WTC11 (cell line): ENCODE data around the gene GH1. TPM values are rescaled to one million over a fixed set of nuclear protein-coding genes. Genes with fewer than 3 reads are reported as not detected.
"Not testable (repeated sequence)": the region's sequence is repeated elsewhere in the genome, so short reads cannot be mapped to it uniquely, and the experiment has no call there.

Experiments used
- ATAC-seq: fragments of 200-7000 bp; cut with Tn5 transposase; 2 replicates; pipeline ENCODE4 v1.10.0; 2021; ENCODE audit warnings: mild to moderate bottlenecking, moderate library complexity
- Bru-seq: library from RNA; stranded (reverse); fragments of 400-500 nt; gene quantifications from one replicate; lab custom pipeline; 2021; lab: Mats Ljungman, UMichigan
- CTCF ChIA-PET: fragments of 300-600 bp; sonication (Branson Sonifier 250); formaldehyde crosslinking; loops from one replicate; lab custom pipeline; 2021; ENCODE audit warnings: antibody characterized with exemption; lab: Charles Lee
- POLR2A ChIA-PET: fragments of 350-600 bp; sonication (Branson Sonifier 250); formaldehyde crosslinking; loops from one replicate; lab custom pipeline; 2021; ENCODE audit warnings: antibody characterized with exemption; lab: Charles Lee
- DNase-seq: peaks from one replicate; pipeline ENCODE4 v3.0.0; 2021; ENCODE audit warnings: low spot score
- H3K27ac Mint-ChIP-seq: 2 replicates; pipeline ENCODE4 v1.8.0; 2021; ENCODE audit warnings: mixed read lengths
- H3K27me3 Mint-ChIP-seq: 2 replicates; pipeline ENCODE4 v1.8.0; 2021; ENCODE audit warnings: low read depth, mild to moderate bottlenecking, moderate library complexity, mixed read lengths
- H3K36me3 Mint-ChIP-seq: 2 replicates; pipeline ENCODE4 v1.8.0; 2021; ENCODE audit warnings: mixed read lengths
- H3K4me1 Mint-ChIP-seq: 2 replicates; pipeline ENCODE4 v1.8.0; 2022; ENCODE audit warnings: mixed read lengths
- H3K4me3 Mint-ChIP-seq: 2 replicates; pipeline ENCODE4 v1.8.0; 2021; ENCODE audit warnings: mild to moderate bottlenecking, moderate library complexity, mixed read lengths
- H3K9me3 Mint-ChIP-seq: 2 replicates; pipeline ENCODE4 v1.8.0; 2021; ENCODE audit warnings: mixed read lengths
- ATF1 ChIP-seq: sonication (generic); formaldehyde crosslinking; IDR thresholded peaks from 2 replicates; pipeline ENCODE4 v1.8.1; 2023; ENCODE audit warnings: mild to moderate bottlenecking, moderate library complexity, missing genetic modification reagents
- GTF2I ChIP-seq: fragments of 250-450 bp; sonication (Bioruptor Pico); conservative IDR thresholded peaks from 2 replicates; pipeline ENCODE4 v1.4.0; 2021; ENCODE audit warnings: mild to moderate bottlenecking
- ZNF138 ChIP-seq: sonication (generic); formaldehyde crosslinking; conservative IDR thresholded peaks from 2 replicates; pipeline ENCODE4 v1.8.1; 2022; ENCODE audit warnings: mild to moderate bottlenecking, moderate library complexity, missing genetic modification reagents
- ZNF671 ChIP-seq: fragments of 250-450 bp; sonication (Bioruptor Pico); IDR thresholded peaks from 2 replicates; pipeline ENCODE4 v1.8.0; 2021; ENCODE audit warnings: mild to moderate bottlenecking
- long read RNA-seq, 3 experiments: library from RNA in 1 of 3; library from capped mRNA in 1 of 3; library from polyadenylated mRNA in 1 of 3; unstranded in 2 of 3; stranded (forward) in 1 of 3; transcript quantifications; one replicate each; pipeline ENCODE4 v2.0.0, GENCODE V29; 2021
- total RNA-seq: library from RNA; stranded (reverse); gene quantifications from 3 replicates; pipeline ENCODE4 v1.2.3, GENCODE V29; 2021
- TF ChIP-seq, protein P1 (sequence below): fragments of 250-450 bp; sonication (Bioruptor Pico); IDR thresholded peaks from 2 replicates; pipeline ENCODE4 v1.9.0; 2021; ENCODE audit warnings: mild to moderate bottlenecking
- TF ChIP-seq, protein P2 (sequence below): fragments of 200-600 bp; IDR thresholded peaks from 2 replicates; pipeline ENCODE4 v1.8.0; 2022; ENCODE audit warnings: antibody characterized with exemption
- TF ChIP-seq, protein P3 (sequence below): sonication (generic); formaldehyde crosslinking; conservative IDR thresholded peaks from 2 replicates; pipeline ENCODE4 v1.8.1; 2023; ENCODE audit warnings: mild to moderate bottlenecking, low read depth, missing genetic modification reagents, moderate library complexity
- TF ChIP-seq, protein P4 (sequence below): fragments of 250-450 bp; sonication (Bioruptor Pico); IDR thresholded peaks from 2 replicates; pipeline ENCODE4 v1.9.0; 2021; ENCODE audit warnings: mild to moderate bottlenecking, borderline replicate concordance
- TF ChIP-seq, protein P5 (sequence below): sonication (generic); formaldehyde crosslinking; IDR thresholded peaks from 2 replicates; pipeline ENCODE4 v1.8.0; 2023; ENCODE audit warnings: mild to moderate bottlenecking, missing genetic modification reagents

The GH1 gene
- not detected in 3 replicates for total RNA-seq
- not detected for Bru-seq, nascent RNA
- long read RNA-seq, experiment 1 = 0 reads
- long read RNA-seq, experiment 2 = 0 reads
- long read RNA-seq, experiment 3 = 0 reads

DNA sequence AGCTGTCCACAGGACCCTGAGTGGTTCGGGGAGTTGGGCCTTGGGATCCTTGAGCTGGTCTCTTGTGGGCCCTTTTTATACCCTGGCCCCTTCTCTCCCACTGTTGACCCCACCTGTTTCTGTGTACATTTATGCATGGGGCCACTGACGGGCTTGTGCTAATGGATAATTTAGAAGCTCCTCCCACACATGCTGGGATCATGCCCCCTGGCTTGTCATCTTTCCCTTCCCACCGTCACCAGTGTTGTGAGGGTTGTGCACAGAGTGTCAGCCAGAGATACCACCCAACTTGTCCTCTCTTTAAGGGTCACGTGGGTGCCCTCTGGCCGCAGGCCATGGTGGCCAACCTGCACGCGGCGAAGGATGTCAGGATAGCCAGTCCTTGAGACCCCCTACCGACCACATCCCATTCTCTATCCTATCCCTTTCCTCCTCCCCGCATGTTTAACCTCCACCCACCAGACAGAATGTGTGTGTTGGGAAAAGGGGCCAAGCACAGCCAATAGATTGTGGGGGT lies at the start of gene GH1:
Gene GH1 (minus strand): TSS at position 51 of the 517 bp plus-strand sequence. CDS start 63 bp downstream, outside the sequence.
- not testable (repeated sequence) for H3K27me3 Mint-ChIP-seq, ATAC-seq, DNase-seq, H3K36me3 Mint-ChIP-seq, H3K9me3 Mint-ChIP-seq, H3K27ac Mint-ChIP-seq
- H3K4me3 Mint-ChIP-seq = peak within 1 kb of the TSS; percentile 46
- CTCF ChIA-PET = interaction anchor here (0.6 to 4.5 kb wide), 47 partner anchors 8 to 356 kb away, joined by 3 to 170 read pairs (median 12); partner anchors contain the start of genes CD79B, CSH2, CSHL1 and ERN1
- POLR2A ChIA-PET = interaction anchor here (0.6 to 1.4 kb wide), 4 partner anchors 28 to 224 kb away, joined by 3 to 9 read pairs (median 4); no protein-coding TSS in a partner anchor
- H3K4me1 Mint-ChIP-seq = peaks cover 16% of the 10 kb centered on the region

DNA sequence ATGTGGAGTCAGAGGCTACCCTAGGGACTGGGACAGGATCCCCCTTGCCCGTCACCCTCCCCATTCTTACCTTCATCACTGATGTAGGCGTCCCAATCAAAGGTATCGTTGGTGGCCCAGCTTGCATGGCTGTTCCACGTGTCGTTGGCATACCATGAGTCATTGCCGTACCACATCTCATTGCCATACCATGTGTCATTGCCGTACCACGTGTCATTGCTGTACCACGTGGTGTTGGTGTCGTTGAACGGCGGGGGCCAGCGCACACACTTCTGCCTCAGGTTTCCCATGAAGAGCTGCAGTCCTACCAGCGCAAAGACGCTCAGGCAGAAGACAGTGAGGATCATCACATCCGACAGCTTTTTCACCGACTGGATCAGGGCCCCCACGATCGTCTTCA lies 49.3 kb upstream of the GH1 start:
- ATAC-seq (no peak), DNase-seq (no peak)
- no peaks in the 10 kb centered on the region; the same call in 1 of the 2 replicates for H3K27me3 Mint-ChIP-seq
- CTCF ChIA-PET = interaction anchor here (1.1 to 2.9 kb wide), 5 partner anchors 11 to 49 kb away, joined by 4 to 11 read pairs (median 8); partner anchors contain the start of gene GH1
- H3K4me3 Mint-ChIP-seq = no peak overlapping the region
- TF ChIP-seq GTF2I (CRISPR knock-in tag) (no peak), ZNF138 (CRISPR knock-in tag) (no peak), ATF1 (CRISPR knock-in tag) (no peak), ZNF671 (no peak)
- TF ChIP-seq, protein P1, sequence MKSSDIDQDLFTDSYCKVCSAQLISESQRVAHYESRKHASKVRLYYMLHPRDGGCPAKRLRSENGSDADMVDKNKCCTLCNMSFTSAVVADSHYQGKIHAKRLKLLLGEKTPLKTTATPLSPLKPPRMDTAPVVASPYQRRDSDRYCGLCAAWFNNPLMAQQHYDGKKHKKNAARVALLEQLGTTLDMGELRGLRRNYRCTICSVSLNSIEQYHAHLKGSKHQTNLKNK (CRISPR knock-in tag) = no peak
- no peaks in the 10 kb centered on the region for H3K9me3 Mint-ChIP-seq
- H3K4me1 Mint-ChIP-seq = no peaks in the 10 kb centered on the region
- POLR2A ChIA-PET = no interaction called here
- H3K36me3 Mint-ChIP-seq = no peaks in the 10 kb centered on the region
- no peak overlapping the region for H3K27ac Mint-ChIP-seq

DNA sequence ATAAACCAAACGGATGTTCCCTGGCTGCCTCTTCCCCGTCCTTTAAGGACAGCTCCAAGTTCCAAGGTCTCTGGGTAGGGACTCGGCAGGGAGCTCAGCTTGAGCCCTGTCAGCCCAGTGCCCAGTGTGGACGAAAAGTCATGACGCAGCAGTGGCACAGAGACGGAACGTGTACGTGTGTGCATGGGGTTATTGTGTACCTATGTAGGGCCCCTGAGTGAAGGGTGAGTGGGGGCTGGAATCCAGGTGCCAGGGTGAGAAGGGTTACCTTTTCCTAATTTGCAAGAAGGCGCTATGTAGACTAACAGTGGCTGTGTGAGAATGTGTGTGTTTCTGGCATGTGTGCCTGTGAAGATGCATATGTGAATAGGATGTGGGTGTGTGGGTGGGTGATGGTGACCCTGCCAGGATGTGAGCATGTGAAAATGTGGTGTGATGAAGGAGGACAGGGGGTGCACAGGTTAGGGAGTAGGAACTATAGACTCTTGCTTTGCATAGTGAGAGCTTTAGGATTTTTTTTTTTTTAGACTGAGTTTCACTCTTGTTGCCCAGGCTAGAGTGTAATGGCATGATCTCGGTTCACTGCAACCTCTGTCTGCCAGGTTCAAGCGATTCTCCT lies 48.1 kb upstream of the GH1 start:
- Mint-ChIP-seq H3K27me3 (no peaks in the 10 kb centered on the region; the same call in 1 of the 2 replicates), H3K9me3 (no peaks in the 10 kb centered on the region), H3K4me3 (no peak overlapping the region), H3K4me1 (peaks cover 6% of the 10 kb centered on the region), H3K27ac (no peak overlapping the region)
- ATAC-seq (no peak), DNase-seq (no peak)
- TF ChIP-seq, protein P2, sequence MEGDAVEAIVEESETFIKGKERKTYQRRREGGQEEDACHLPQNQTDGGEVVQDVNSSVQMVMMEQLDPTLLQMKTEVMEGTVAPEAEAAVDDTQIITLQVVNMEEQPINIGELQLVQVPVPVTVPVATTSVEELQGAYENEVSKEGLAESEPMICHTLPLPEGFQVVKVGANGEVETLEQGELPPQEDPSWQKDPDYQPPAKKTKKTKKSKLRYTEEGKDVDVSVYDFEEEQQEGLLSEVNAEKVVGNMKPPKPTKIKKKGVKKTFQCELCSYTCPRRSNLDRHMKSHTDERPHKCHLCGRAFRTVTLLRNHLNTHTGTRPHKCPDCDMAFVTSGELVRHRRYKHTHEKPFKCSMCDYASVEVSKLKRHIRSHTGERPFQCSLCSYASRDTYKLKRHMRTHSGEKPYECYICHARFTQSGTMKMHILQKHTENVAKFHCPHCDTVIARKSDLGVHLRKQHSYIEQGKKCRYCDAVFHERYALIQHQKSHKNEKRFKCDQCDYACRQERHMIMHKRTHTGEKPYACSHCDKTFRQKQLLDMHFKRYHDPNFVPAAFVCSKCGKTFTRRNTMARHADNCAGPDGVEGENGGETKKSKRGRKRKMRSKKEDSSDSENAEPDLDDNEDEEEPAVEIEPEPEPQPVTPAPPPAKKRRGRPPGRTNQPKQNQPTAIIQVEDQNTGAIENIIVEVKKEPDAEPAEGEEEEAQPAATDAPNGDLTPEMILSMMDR = no peak
- TF ChIP-seq, protein P3, sequence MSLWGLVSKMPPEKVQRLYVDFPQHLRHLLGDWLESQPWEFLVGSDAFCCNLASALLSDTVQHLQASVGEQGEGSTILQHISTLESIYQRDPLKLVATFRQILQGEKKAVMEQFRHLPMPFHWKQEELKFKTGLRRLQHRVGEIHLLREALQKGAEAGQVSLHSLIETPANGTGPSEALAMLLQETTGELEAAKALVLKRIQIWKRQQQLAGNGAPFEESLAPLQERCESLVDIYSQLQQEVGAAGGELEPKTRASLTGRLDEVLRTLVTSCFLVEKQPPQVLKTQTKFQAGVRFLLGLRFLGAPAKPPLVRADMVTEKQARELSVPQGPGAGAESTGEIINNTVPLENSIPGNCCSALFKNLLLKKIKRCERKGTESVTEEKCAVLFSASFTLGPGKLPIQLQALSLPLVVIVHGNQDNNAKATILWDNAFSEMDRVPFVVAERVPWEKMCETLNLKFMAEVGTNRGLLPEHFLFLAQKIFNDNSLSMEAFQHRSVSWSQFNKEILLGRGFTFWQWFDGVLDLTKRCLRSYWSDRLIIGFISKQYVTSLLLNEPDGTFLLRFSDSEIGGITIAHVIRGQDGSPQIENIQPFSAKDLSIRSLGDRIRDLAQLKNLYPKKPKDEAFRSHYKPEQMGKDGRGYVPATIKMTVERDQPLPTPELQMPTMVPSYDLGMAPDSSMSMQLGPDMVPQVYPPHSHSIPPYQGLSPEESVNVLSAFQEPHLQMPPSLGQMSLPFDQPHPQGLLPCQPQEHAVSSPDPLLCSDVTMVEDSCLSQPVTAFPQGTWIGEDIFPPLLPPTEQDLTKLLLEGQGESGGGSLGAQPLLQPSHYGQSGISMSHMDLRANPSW (CRISPR knock-in tag) = no peak
- TF ChIP-seq, protein P4, sequence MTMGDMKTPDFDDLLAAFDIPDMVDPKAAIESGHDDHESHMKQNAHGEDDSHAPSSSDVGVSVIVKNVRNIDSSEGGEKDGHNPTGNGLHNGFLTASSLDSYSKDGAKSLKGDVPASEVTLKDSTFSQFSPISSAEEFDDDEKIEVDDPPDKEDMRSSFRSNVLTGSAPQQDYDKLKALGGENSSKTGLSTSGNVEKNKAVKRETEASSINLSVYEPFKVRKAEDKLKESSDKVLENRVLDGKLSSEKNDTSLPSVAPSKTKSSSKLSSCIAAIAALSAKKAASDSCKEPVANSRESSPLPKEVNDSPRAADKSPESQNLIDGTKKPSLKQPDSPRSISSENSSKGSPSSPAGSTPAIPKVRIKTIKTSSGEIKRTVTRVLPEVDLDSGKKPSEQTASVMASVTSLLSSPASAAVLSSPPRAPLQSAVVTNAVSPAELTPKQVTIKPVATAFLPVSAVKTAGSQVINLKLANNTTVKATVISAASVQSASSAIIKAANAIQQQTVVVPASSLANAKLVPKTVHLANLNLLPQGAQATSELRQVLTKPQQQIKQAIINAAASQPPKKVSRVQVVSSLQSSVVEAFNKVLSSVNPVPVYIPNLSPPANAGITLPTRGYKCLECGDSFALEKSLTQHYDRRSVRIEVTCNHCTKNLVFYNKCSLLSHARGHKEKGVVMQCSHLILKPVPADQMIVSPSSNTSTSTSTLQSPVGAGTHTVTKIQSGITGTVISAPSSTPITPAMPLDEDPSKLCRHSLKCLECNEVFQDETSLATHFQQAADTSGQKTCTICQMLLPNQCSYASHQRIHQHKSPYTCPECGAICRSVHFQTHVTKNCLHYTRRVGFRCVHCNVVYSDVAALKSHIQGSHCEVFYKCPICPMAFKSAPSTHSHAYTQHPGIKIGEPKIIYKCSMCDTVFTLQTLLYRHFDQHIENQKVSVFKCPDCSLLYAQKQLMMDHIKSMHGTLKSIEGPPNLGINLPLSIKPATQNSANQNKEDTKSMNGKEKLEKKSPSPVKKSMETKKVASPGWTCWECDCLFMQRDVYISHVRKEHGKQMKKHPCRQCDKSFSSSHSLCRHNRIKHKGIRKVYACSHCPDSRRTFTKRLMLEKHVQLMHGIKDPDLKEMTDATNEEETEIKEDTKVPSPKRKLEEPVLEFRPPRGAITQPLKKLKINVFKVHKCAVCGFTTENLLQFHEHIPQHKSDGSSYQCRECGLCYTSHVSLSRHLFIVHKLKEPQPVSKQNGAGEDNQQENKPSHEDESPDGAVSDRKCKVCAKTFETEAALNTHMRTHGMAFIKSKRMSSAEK (CRISPR knock-in tag) = no peak
- TF ChIP-seq, protein P5, sequence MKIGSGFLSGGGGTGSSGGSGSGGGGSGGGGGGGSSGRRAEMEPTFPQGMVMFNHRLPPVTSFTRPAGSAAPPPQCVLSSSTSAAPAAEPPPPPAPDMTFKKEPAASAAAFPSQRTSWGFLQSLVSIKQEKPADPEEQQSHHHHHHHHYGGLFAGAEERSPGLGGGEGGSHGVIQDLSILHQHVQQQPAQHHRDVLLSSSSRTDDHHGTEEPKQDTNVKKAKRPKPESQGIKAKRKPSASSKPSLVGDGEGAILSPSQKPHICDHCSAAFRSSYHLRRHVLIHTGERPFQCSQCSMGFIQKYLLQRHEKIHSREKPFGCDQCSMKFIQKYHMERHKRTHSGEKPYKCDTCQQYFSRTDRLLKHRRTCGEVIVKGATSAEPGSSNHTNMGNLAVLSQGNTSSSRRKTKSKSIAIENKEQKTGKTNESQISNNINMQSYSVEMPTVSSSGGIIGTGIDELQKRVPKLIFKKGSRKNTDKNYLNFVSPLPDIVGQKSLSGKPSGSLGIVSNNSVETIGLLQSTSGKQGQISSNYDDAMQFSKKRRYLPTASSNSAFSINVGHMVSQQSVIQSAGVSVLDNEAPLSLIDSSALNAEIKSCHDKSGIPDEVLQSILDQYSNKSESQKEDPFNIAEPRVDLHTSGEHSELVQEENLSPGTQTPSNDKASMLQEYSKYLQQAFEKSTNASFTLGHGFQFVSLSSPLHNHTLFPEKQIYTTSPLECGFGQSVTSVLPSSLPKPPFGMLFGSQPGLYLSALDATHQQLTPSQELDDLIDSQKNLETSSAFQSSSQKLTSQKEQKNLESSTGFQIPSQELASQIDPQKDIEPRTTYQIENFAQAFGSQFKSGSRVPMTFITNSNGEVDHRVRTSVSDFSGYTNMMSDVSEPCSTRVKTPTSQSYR (CRISPR knock-in tag) = no peak
- TF ChIP-seq, all 79 proteins: peak for 0
- CTCF ChIA-PET = interaction anchor here (1.0 to 1.8 kb wide), 6 partner anchors 21 to 59 kb away, joined by 3 to 7 read pairs (median 4); partner anchors contain the start of gene GH1
- H3K36me3 Mint-ChIP-seq = no peaks in the 10 kb centered on the region
- POLR2A ChIA-PET = no interaction called here
